ENCODE data around the gene CCDC71. TPM values are rescaled to one million over a fixed set of nuclear protein-coding genes. Genes with fewer than 3 reads are reported as not detected.

CCDC71 gene
- total and polyA plus RNA-seq, 2 experiments from 2014 or later: 0.39 to 59.2 TPM

- Histone ChIP-seq H3K9me3 (ENCODE audit: low read depth) (no peaks in the 10 kb centered on the region), H3K27ac (peak overlapping the region; percentile 71), H3K27me3 (no peaks in the 10 kb centered on the region), H3K36me3 (peaks cover 8% of the 10 kb centered on the region), H3K4me3 (peak overlapping the region; percentile 67), H3K4me1 (ENCODE audit: low read depth) (peaks cover 42% of the 10 kb centered on the region)
- TF ChIP-seq CTCF (IDR thresholded peaks at IDR 0.05; ENCODE audit: low read depth, low read length): no peak
- peak; percentile 60 to 79 for DNase-seq (ENCODE audit: low read depth in 1 of 2, low spot score in 1 of 2)
These were observed 7.7 kb upstream of the CCDC71 start for GRCh38 chr3:49173792-49174170.

- H3K4me3 ChIP-seq: peak overlapping the region; percentile 67
- H3K27me3 ChIP-seq: no peaks in the 10 kb centered on the region
- peaks cover 8% of the 10 kb centered on the region for H3K36me3 ChIP-seq
- peak overlapping the region; percentile 71 for H3K27ac ChIP-seq
- DNase-seq (ENCODE audit: low read depth in 1 of 2, low spot score in 1 of 2): peak; percentile 67 to 86
- TF ChIP-seq CTCF (IDR thresholded peaks at IDR 0.05; ENCODE audit: low read depth, low read length): no peak
- peaks cover 37% of the 10 kb centered on the region for H3K4me1 ChIP-seq (ENCODE audit: low read depth)
- no peaks in the 10 kb centered on the region for H3K9me3 ChIP-seq (ENCODE audit: low read depth)
These were observed 7.1 kb upstream of the CCDC71 start for GRCh38 chr3:49173116-49173791.

DNA sequence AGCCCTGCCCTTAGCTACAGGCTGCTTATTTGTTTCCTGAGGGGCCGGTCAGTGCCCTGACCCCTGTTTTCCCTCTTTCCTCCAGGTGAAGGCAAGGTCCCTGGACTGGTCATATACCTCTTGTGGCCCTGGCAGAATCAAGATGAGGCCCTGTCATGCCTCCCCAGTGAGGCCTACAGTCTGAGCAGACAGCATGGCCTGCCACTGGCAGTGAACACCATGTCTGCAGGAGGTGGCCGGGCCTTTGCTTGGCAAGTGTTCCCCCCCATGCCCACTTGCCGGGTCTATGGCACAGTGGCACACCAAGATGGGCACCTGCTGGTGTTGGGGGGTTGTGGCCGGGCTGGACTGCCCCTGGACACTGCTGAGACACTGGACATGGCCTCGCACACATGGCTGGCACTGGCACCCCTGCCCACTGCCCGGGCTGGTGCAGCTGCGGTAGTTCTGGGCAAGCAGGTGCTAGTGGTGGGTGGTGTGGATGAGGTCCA lies 6.5 kb upstream of the CCDC71 start:
- Histone ChIP-seq H3K4me1 (ENCODE audit: low read depth) (peaks cover 36% of the 10 kb centered on the region), H3K9me3 (ENCODE audit: low read depth) (no peaks in the 10 kb centered on the region), H3K27ac (peak overlapping the region; percentile 71), H3K4me3 (peak overlapping the region; percentile 67), H3K27me3 (no peaks in the 10 kb centered on the region), H3K36me3 (peaks cover 8% of the 10 kb centered on the region)
- no peak for DNase-seq (ENCODE audit: low read depth in 1 of 2, low spot score in 1 of 2)
- TF ChIP-seq CTCF (IDR thresholded peaks at IDR 0.05; ENCODE audit: low read depth, low read length): no peak

GRCh38 chr3:49171775-49172500 lies 5.8 kb upstream of the CCDC71 start:
- H3K4me1 ChIP-seq (ENCODE audit: low read depth): peaks cover 36% of the 10 kb centered on the region
- H3K9me3 ChIP-seq (ENCODE audit: low read depth): no peaks in the 10 kb centered on the region
- no peaks in the 10 kb centered on the region for H3K27me3 ChIP-seq
- no peak for DNase-seq (ENCODE audit: low read depth in 1 of 2, low spot score in 1 of 2)
- no peak for TF ChIP-seq CTCF (IDR thresholded peaks at IDR 0.05; ENCODE audit: low read depth, low read length)
- peak overlapping the region; percentile 67 for H3K4me3 ChIP-seq
- H3K27ac ChIP-seq: peak overlapping the region; percentile 71
- H3K36me3 ChIP-seq: peaks cover 8% of the 10 kb centered on the region

DNA sequence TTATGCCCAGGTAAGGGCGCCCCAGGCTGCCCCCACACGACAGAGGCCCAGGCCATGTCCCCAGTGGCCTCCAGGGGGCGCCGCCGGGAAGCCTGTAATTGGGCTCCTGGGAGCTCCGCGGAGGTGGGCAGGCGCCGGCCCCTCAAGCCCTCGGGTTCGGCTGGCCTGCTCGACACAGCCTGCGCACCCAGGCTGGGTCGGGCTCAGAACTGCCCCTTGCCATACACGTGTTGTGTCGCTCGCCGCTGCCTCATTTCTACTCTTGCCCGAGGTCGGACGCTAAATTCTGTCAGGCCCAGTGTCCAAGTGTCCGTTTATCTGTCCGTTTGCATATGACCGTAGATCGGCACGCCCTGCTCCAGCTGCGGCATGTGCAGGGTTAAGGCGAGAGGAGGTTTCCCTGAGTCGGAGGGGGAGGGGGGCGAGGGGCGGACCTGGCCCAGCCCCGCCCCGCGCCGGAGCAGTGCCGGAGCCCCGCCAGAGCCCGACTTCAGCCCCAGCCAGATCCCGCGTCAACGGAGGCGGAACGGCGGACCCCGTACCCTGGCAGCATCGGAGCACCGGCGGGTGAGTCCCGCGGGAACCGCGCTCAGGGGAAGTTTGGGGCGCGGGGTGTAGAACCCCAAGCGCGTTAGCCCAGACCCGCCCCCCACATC lies 5.1 kb upstream of the CCDC71 start, which contains the start of gene KLHDC8B:
TSS of gene KLHDC8B (plus strand) at position 480 of the 656 bp plus-strand sequence. CDS start 1,172 bp downstream, outside the sequence.
- H3K4me3 ChIP-seq: peak within 1 kb of the TSS; percentile 67
- peaks cover 36% of the 10 kb centered on the region for H3K4me1 ChIP-seq (ENCODE audit: low read depth)
- H3K27me3 ChIP-seq: no peaks in the 10 kb centered on the region
- H3K27ac ChIP-seq: peak within 1 kb of the TSS; percentile 71
- peaks cover 8% of the 10 kb centered on the region for H3K36me3 ChIP-seq
- H3K9me3 ChIP-seq (ENCODE audit: low read depth): no peaks in the 10 kb centered on the region
- DNase-seq (ENCODE audit: low read depth in 1 of 2, low spot score in 1 of 2): peak; percentile 94 to 95
- peak; percentile 95 for TF ChIP-seq CTCF (IDR thresholded peaks at IDR 0.05; ENCODE audit: low read depth, low read length)
